Right ventricle myocardium inferior (tissue), 1 donor: ENCODE measurements around the gene CXCL13. TPM values are rescaled to one million over a fixed set of nuclear protein-coding genes. Genes with fewer than 3 reads are reported as not detected.
"Not testable (repeated sequence)": the region's sequence is repeated elsewhere in the genome, so short reads cannot be mapped to it uniquely, and the experiment has no call there.

Experiments
- ATAC-seq: fragments of 200-7000 bp; cut with Tn5 transposase; one replicate; pipeline ENCODE4 v1.9.1; 2020; ENCODE audit warnings: mild to moderate bottlenecking, moderate library complexity
- DNase-seq: peaks from one replicate; pipeline ENCODE4 v3.0.0; 2021; ENCODE audit errors: missing footprints
- intact Hi-C: fragments of 100-400 bp; cut with DNase I; formaldehyde crosslinking; loops from one replicate; pipeline ENCODE4 v1.11.0; 2022
- total RNA-seq: library from RNA; stranded (reverse); fragmentation: NEBNext Ultra II Directional; extraction: Animal tissue kit (Norgen Biotek cat#: 25700); gene quantifications from one replicate; pipeline ENCODE4 v1.2.1, GENCODE V29; 2021
- donor health status: DM: no; HTN: yes; CAD: no; lungs with severe emphysema.

CXCL13 gene
- total RNA-seq, 1 donor from 2014 or later, result not detected

DNA sequence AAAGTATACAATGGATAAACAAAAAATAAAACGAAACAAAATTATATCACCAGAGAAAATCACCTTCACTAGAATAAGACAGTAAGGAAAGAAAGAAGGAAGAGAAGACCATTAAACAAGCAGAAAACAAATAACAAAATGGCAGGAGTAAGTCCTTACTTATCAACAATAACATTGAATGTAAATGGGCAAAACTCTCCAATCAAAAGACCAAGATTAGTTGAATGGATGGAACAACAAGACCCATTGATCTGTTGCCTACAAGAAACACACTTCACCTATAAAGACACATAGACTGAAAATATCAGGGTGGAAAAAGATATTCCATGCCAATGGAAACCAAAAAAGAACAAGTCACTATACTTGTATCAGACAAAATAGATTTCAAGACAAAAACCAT lies 38.4 kb downstream of the CXCL13 start:
- ATAC-seq, intact Hi-C loops, DNase-seq: not testable (repeated sequence)

- DNase-seq, result no peak
- intact Hi-C loops, result no loop called here
- no peak for ATAC-seq
Measured at GRCh38 chr4:77650787-77651186, 45.2 kb downstream of the CXCL13 start.

DNA sequence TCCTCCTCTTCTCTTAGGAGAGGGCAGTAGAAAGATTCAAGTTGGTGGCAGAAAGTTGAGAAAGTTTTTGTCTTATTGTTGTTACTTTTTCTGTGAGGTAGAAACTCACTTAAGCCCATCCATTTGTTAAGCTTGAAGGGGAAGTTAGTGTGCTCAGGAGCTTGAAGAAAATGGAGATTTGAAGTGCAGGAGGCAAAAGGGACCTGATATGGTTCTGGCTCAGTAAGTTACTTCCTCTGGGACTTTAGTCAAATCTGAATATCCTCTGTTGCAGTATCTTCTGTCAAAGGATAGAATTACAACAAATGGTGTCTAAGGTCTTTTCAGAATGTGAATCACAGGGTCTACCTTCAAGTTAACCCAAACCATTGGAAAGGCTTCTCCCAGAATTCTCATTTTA lies 46.2 kb downstream of the CXCL13 start:
- ATAC-seq (no peak), DNase-seq (no peak)
- intact Hi-C loops, result no loop called here

DNA sequence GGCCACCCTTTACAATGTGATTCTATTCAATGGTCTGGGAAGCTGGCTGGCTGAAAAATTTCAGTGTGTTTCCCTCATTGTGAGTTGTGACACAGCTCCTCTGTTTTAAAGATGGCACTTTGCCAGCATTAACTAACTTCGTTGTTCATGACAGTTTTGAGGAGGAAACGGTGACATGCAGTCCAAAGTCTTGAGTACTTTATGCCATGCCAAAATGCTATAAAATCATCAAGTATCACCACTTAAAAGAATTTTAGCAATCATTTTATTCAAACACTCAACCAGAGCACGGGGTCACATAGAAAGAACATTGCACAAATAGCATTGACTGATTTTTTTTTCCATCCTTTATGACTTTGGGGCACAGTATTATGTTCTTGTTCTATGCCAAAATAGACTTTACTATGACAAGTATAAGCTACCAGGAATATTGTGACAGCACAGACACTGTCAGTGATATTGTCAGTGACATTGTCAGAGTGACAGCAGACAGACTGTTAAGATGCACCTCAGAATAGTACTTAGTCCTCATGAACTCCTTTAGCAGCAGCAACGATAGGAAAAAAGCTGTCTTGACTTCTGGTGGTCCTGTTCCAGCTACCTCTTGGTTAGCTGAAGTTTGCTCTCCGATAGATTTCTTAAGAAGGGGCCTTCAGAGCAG lies 46.7 kb downstream of the CXCL13 start:
- intact Hi-C loops, result no loop called here
- DNase-seq, result no peak

GRCh38 chr4:77653162-77653758 lies 47.6 kb downstream of the CXCL13 start:
- intact Hi-C loops, result no loop called here
- ATAC-seq, result no peak

More for the DNA sequence above, 46.7 kb downstream of the CXCL13 start:
- no peak for ATAC-seq

GRCh38 chr4:77660318-77660717 lies 54.7 kb downstream of the CXCL13 start:
- intact Hi-C loops, ATAC-seq, DNase-seq: not testable (repeated sequence)

More at GRCh38 chr4:77653162-77653758, 47.6 kb downstream of the CXCL13 start:
- no peak for DNase-seq

Other genes starting within 250 kb of the CXCL13 start
- 26.3 TPM for gene CNOT6L, start 213.5 kb downstream of the CXCL13 start, total RNA-seq